GM20431 (cell line): ENCODE data around the gene CRKL.
"Not testable (repeated sequence)": the region's sequence is repeated elsewhere in the genome, so short reads cannot be mapped to it uniquely, and the experiment has no call there.

Experiments
- in situ Hi-C: fragments of 300-500 bp; cut with MseI, MboI; formaldehyde crosslinking; loops from one replicate; pipeline ENCODE4 v1.15.0; 2020; ENCODE audit warnings: low sequenced_read_pairs; ENCODE audit not compliant: unreplicated experiment

CRKL gene

GRCh38 chr22:20965104-20965887, 48.1 kb downstream of the CRKL start:
- in situ Hi-C loops = no loop called here

DNA sequence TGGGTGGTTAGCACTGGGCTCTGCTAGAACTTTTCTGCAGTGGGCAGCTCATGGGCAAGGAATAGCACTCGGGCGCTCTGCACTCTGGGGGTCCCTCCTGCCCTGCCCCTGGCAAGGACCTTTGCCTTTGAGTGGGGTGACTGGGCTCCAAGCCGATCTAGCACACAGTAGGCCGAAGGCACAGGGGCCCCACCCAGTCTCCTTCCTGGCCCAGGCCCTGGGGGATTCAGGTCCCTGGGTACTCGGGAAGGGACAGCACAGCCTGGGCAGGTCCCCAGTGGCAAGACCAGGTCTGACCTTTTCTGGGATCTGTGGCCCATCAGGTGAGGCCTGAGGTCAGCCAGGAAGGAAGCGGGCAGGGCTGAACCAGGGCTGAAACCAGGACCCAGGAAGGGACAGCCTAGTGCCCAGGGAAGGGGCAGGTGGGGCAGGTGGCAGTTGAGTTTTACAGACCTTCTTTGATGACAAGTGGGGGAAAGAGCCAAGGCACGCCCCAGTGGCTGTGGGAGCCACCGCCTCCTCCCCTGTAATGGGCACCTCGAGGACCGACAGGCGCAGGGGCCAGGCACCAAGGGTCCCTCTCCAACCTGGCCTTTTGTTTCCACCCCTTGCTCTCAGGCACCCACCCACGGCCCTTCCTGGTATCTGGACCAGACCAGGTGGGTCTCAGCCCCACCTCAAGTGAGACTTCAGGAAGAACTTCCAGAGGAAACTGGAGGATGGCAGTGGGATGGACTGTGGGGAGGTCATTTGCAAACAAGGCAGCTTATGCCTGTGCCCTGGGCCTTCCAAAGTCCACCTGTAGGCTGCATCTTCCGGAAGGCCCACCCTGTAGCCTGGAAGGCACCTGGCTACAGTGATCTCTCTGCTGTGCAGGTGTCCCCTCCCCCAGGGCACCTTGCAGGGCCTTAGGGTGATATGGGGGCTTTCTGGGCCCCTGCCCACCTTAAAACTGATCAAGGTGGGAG, 49.0 kb downstream of the CRKL start:
- in situ Hi-C loops = no loop called here

DNA sequence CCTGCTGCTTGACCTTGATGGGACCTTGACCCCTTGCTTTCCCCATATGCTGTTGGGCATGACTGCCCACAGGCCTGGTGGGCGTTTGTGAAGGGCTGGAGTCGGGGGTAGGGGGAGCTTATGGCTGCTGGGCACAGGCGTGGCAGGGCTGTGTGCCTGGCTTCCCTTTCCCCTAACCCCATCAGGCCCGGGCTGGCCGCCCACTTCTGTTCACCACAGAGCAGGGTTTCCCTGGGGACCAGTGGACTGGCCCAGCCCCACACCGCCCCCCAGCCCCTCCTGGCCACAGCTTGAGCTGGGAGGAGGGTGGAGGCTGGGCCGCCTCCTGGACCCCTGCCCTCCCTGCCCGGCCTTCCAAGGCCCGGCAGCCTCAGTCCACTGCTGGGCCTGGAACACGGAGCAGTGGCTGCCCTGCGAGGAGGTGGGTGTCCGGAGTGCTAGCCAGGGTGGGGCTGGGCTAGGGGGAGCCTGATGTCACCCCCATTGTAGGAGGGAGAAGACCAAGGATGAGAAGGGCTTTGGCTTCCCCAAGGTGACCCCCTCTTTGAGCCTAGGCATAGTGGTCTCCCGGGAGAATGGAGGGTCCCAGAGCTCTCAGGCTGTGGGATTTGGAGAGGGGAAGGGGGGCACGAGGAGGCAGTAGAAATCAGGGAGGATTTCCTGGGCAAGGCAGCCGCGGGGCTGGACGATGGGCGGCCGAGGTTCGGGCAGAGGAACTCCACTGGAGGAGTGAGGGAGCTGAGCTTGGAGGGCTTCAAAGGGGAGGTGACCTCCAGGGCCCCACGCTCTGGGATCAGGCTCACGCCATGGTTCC, 49.9 kb downstream of the CRKL start, which contains the start of gene AIFM3:
Gene AIFM3, plus strand, starts transcription at position 373 of the 814 bp plus-strand sequence. CDS start 690 bp downstream, outside the sequence.
- in situ Hi-C loops = no loop called here

DNA sequence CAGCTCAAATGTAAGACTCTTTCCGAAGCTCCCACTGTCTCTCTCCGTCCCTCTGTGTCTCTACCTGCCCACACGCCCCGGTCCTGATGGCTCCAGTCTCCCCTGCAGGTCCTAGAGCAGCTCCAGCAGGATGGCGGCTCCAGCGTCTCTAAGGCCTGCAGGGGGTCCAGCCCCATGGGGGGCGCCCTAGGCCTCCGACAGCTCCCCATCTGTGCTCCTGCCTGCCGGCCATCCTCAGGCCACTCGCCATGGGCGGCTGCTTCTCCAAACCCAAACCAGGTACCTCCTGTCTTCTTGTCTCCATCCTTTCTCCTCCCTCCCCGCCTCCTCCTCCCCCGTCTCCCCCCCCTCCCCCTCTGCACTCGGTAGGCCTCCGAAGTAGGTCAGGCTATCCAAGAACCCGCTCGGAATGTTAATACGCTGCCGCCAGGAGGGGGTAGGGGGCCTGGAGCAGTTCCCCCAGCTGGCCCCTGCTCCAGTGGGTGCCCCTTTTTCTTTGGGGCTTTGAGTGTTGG, 50.5 kb downstream of the CRKL start:
- in situ Hi-C loops = no loop called here

- in situ Hi-C loops = no loop called here
These were observed 51.2 kb downstream of the CRKL start for GRCh38 chr22:20968281-20968977.

DNA sequence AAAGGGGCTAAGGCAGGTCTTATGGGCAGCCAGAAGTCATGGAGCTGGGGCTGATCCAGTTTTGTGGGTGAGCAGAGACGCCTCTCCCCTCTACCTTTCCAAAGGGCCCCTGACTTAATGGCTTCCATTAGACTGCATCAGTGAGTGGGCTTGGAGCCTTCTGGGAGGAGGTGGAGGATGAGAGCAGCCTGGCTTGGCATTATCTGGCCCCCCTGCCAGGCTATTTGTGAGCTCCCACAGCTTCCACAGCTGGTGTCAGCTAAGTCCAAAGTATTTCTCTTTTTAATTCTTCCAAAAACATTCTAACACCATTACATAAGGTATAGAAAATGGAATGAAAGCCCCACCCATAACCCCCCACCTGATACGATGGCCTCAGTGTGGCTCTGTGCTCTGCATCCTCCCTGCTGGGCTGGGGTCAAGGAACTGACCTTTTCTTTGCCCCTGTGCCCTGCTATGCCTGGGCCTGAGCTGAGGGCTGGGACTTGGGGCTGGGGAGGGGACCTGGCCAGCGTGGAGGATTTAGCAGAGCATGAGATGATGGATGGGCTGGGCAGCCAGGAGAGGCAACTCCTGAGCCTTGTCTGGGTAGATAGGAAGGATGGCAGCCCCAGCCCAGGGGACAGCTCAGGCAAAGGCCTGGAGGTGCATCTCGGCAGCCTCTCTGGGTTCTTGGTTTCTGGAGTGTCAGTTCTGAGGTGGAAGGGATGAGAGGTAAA, 53.9 kb downstream of the CRKL start:
- in situ Hi-C loops = no loop called here

DNA sequence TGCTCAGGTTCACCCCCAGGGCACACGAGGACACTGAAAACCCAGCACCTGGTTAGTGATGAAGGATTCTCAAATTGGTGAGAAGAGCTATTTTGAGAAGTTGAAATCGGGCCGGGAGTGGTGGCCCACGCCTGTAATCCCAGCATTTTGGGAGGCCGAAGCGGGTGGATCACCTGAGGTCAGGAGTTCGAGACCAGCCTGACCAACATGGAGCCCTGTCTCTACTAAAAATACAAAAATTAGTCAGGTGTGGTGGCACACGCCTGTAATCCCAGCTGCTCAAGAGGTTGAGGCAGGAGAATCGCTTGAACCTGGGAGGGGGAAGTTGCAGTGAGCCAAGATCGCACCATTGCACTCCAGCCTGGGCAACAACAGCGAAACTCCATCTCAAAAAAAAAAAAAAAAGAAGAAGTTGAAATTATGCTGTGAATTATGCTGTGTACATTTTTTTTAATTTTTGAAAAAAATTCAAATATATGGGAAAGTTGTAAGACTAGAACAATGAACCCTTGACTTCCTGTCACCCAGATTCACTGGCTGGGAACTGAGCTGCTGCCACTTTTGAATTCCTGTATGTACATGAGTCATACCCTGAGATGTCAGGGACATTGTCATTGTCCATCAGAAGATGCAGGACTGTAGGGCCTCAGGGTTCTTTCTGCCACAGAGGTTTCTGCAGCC, 54.9 kb downstream of the CRKL start:
- in situ Hi-C loops = not testable (repeated sequence)

- in situ Hi-C loops = no loop called here
These were observed 55.8 kb downstream of the CRKL start for GRCh38 chr22:20972933-20973577.

GRCh38 chr22:20973634-20974286, 56.6 kb downstream of the CRKL start:
- in situ Hi-C loops = no loop called here

GRCh38 chr22:20974336-20974955, 57.2 kb downstream of the CRKL start:
- in situ Hi-C loops = no loop called here

- in situ Hi-C loops = no loop called here
These were observed 58.5 kb downstream of the CRKL start for GRCh38 chr22:20975541-20976290.

DNA sequence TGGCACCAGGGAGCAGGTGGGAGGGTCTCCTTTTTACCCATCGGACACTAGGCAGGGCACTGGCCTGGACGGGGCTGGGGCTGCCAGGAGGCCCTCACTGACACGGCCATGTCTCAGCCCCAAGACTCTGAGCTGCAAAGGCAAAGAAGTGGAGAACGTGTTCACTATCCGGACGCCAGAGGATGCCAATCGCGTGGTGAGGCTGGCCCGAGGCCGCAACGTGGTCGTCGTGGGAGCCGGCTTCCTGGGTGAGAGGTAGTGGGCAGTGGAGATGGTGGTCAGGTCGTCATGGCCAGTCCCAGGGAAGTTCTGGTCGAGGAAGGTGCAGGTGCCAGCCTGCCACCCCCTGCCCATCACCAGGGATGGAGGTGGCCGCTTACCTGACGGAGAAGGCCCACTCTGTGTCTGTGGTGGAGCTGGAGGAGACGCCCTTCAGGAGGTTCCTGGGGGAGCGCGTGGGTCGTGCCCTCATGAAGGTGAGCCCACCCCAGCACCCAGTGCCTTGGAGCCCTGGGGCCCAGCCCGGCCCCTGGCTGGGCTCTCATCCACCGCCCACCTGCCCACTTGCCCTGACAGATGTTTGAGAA, 59.2 kb downstream of the CRKL start:
- in situ Hi-C loops = no loop called here

GRCh38 chr22:20977019-20977418, 59.8 kb downstream of the CRKL start:
- in situ Hi-C loops = no loop called here

- in situ Hi-C loops = no loop called here
These were observed 60.4 kb downstream of the CRKL start for GRCh38 chr22:20977516-20978170.

DNA sequence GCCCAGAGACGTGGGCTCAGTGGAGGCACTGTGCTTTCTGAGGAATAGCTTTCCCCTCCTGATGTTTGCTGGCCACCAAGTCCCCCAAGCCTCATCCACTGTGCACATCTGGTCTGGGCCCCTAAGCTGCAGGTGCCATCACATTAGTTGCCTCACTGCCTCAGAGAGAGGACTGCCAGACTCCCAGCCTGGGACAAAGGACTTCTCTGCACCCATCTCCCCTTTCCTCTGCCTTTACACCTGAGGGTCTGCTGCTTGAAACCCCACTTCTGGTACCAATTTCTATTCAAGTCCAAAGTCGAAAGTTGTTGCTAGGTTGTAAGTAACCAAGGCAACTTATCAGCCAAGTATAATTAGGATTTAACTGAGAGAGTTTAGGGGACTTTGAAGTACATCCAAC, 61.2 kb downstream of the CRKL start:
- in situ Hi-C loops = no loop called here
